ENCODE measurements around the gene TOPAZ1.

GRCh38 chr3:44348993-44349392, 107.3 kb downstream of the TOPAZ1 start:
- TF ChIP-seq CTCF (IDR thresholded peaks at IDR 0.05): no peak
- TF ChIP-seq POLR2A (IDR thresholded peaks at IDR 0.05): no peak
